HG02798 (cell line): ENCODE data around the gene IGLL5.

Experiments
- ATAC-seq: cut with Tn5 transposase; IDR thresholded peaks from one replicate; pipeline ENCODE4 v1.9.1; 2021; ENCODE audit warnings: mild to moderate bottlenecking; ENCODE audit not compliant: unreplicated experiment, poor library complexity

IGLL5 gene

DNA sequence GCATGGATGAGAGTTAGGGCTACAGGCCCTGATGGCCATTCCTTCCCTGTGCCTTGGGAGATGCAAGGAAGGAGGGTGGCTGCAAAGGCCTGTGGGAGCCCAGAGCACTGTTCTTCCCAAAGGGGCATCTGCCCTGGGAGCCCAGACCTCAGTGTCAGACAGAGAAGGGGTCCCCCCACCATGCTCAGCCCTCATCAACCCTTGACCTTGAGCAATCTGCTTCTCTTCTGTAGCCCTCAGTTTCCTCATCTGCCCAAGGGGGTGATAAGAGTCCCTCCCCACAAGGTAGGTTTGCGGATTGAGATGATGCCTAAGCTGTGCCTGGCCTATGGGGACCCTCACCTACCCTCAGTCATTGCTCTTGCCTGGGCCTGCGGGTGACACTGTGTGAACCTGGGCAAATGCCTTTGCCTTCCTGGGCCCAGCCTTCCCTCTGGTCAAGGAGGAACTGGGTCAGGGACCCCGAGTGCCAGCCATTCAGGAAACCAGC, 47.5 kb downstream of the IGLL5 start:
- peak; percentile 26 for ATAC-seq

DNA sequence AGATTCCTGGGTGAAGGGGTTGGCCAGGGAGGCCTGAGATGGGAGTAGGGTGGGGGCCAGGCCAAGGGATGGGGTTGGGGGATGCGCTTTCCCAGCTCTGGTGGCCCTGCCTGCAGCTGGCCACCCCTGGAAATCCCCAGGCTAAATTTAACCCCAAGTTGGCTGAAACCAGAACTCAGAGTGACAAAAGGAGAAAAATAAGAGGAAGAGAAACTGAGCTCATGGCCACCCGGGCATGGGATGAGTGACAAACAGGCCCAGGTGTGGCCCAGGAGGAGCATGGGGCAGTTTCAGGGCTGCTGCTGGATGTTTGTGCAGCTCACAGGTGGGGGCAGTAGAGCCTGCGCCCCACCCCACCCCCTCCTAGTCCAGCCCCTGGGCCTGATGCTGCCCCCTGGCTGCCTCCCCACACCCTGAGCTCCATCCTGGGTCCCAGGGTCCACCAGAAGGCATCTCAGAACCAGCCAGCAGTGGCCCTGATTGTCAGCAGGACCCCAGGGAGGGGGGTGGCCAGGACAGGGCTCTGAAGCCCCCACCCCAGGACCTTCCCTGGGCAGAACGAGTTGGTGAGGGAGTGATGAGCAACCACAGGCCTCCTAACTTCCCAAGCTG, 48.0 kb downstream of the IGLL5 start:
- peak; percentile 88 for ATAC-seq

DNA sequence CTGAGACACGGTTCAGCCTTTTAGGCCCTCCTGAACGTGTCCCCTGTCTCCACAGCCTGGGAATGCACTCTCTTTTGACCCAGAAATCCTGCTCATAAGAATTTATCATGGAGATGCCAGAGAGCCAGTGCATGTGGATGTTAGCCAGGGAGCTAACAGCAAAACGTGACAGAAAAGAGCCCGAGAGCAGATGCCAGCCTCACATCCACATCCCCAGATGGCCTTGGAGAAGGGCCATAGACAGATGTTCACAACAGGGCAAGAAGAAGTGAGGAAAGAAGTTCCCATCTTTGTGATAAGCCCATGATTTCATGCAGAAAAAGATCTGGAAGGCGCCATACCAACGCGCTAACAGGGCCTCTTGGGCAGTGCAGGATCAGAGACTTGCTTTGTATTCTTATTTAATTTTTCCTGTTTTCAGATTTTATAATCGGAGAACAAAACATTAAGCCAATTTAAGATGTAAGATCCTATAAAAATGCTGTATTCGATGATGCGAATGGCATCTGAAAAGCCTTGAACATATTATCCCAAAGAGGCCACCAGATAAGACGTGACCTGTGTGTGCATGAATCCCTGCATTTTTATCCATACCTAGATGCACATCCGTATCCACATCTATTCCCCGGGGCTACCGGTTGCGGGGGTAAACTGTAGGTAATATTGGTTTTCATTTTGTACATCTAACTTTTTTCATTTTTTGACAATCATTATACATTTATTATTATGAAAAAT, 48.7 kb downstream of the IGLL5 start:
- no peak for ATAC-seq

DNA sequence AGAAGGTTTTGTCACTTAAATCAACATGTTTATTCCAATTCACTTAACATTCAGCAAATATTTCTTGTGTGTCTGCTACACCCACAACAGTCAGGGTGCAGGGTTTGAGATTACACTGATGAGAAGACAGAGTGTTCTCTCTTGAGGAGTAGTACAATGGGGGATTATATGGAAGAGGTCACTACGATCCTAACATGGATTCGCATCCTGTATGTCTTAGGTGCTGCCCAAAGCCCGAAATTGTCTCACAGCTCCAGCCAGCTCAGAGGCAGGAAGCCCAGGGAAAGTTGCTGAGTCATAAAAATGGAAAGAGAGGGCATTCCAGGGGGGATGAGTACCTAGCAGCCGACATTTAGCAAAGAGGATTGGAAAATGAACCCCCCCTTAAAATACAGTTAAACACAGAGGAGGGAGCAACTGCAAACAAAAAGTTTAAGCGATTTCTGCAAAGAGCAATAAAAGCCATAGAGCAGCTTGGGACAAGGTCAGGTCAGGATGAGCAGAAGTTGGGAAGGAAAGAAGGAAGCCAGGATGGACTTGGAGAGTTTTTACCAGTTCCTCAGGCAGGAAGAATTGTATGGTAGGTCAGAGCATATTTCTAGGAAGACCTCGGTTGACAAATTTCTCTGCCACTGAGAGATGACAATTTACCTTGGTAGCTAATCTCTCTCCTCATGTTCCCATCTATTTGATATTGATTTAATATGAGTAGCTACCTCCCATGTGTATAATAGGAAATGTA, 49.5 kb downstream of the IGLL5 start:
- no peak for ATAC-seq

DNA sequence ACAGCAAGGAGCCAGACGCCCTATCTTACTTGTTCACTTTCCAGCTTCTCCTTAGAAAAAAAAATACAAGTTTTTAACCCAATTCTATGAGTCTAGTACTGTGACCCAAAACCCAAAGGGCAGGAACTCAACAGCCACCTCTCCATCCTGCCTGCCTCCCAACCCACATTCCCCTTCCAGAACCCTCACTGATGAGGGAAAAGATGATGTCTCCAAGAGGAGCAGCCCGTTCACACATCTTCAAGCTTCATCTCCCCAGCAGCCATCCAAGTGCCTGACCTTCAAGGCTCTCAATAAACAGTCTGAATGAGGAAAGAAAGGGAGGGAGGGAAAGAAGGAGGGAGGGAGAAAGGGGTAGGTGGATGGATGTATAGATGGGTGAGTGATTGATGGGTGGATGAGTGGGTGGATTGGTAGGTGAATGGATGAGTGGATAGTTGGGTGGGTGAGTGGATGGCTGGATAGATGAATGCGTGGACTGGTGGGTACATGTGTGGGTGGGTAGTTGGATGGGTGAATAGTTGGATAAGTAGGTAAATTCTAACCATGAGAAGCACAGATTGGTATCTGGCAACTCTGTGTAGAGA, 50.4 kb downstream of the IGLL5 start:
- ATAC-seq: no peak

DNA sequence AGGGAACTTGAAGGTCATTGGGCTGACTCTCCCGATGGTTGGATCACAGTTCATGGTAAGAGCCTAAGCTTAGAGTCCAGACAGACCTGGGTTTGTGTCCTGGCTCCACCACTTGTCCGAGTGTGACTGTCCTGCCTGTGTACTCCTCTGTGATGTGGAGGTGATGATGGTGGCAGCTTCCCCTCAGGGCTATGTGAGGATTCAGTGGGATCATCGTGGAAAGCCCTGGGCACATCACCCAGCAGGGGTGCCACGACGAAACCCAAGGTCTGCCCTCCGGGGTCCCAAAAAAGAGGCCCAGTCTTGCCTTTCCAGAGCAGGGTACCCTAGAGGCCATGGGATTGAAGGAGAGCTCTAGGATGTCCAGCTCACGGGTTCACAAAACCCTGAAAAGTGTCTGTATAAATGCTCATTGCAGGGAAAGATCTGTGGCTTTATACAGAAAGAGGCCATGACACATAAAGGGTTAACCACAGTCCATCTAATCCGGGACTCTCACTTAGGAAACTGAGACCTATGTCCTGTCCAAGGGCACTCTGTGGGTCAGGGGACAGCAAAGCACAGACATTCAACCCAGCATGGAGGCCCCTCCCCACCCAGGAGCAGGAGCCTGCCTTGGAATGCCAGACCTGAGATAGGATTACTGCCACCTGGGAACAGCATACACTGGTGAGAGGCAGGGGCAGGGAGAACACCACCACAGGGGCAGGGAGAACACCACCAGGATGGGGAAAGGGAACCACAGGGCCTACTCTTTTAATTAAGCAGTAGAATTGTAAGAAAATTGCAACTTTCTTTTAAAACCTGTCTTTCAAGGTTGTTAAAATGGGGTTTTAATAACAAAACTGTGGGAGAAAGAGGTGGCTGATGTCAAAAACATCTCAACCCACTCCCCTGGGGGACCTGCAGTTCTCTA, 51.3 kb downstream of the IGLL5 start:
- no peak for ATAC-seq

DNA sequence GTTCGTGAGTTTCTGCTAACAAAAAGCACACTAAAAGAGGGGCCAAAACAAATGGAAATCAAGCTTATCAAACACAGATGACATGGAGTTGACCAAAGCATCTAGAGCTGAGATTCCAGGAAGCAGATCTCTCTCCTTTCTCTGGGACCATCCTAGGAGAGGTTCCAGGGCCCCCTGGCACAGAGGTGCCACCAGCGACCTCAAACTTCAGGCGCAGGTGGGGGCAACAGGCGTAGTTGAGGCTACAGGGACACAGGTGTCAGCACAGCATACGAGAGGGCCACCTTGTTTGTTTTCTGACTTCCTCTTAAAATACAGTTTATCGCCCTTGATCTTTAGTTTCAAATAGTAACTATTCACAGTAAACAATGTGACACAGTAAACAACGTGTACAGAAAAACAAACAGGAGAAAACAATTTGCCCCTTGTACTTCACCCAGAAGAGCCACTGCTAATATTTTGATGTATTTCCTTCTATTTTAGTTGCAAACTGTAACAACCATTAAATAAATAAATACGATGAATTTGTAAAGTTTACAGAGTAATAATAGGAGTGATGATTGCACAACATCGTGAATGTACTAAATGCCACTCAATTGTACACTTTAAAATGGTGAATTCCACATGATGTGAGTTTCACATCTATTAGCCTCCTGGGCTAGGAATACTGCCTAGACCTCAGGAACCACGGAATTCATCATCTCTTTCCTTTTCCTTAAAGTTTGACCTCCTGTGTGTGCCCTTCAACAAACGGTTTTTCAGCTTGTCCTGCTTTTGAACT, 52.2 kb downstream of the IGLL5 start:
- ATAC-seq: no peak

DNA sequence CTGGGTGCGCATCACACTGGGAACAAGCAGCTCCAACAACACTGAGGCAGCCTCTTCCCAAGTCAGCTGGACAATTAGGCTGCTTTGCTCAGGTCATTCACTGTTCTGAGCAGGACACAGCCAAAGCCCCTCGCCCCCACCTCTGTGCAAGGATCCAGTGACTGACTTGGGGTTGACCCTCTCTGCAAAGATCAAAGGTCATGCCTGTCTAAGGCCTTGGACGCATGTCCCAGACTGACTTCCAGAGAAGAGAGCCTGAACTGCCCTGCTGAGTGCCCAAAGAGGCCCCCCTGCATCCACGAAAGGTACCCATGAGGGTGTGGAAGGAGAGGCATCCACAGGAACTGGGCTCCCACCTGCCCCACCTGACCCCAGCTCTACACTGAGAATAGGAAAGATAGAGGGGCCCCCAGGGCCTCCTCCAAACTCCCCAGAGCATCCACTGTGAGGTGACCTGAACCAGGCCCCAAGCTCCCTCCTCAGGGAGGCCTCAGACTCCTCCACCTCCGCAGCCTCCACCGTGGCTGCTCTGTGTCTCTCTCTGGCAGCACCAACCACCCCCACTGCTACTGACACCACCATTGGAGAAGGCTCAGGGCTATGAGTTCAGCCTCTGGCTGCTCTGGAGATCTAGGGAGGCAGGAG, 53.5 kb downstream of the IGLL5 start:
- ATAC-seq: no peak

DNA sequence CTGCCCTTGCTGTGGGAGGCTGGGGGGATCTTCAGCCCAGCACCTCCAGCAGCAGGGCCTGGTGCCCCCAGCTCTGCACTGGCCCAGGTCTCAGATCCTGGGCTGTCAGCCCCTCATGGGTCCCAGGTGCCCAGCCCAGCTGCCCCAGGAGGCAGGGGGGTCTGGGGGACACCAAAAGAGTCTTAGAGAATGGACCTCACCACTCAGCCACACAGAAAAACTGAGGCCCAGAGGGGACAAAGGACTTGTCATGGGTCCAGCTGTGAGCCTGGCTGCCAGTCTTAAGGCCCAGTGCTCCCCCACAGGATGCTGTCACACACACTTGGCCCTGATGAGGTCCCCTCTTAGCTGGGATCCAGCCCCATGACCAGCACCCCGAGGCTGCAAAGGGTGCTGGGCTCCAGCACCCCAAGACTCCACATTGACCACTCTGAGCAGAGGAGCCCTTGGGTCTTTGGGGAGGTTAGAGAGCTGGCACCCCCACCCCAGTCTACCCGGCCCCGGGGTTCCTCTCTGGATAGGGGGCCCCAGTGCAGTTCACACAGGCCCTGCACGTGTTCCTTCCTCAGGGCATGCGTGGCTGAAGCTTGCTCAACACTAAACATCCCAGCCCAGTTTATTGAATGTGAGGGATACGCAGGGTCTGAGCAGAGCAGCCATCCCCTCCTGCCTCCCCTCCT, 54.4 kb downstream of the IGLL5 start:
- no peak for ATAC-seq

DNA sequence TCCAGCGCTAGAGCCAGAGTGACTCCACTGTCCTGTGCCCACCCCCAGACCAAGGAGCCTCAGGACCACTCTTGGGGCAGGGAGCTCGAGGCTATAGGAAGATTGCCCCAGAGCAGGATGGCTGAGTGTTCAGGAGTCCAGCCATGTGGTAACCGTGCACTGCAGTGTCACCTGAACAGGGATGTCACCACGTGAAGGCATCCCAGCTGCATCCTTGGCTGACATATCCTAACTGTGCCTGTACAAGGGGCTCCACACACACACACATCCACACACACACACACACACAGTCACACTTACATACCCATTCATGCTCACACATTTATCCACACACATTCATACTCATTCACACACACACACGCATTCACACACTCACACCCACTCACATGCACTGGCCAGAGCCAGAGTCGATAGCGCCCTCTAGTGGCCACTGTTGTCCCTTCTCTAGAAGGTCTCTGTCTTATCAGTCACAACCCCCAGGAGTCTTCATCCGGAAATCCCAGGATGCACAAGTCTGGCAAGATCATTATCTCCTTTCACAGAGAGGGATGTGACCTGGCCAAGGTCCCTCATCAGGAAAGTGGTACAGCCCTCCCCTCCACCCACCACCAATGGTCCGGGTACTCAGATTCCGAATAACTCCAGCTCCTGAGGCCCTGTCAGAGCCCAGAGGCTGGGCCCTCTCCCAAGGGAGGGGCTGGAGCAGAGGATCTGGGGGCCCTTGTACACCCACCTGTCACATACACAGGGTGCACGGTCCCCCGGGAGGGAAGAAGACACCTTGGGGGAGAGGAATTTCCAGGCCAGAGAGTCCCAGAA, 55.1 kb downstream of the IGLL5 start:
- peak; percentile 58 for ATAC-seq

DNA sequence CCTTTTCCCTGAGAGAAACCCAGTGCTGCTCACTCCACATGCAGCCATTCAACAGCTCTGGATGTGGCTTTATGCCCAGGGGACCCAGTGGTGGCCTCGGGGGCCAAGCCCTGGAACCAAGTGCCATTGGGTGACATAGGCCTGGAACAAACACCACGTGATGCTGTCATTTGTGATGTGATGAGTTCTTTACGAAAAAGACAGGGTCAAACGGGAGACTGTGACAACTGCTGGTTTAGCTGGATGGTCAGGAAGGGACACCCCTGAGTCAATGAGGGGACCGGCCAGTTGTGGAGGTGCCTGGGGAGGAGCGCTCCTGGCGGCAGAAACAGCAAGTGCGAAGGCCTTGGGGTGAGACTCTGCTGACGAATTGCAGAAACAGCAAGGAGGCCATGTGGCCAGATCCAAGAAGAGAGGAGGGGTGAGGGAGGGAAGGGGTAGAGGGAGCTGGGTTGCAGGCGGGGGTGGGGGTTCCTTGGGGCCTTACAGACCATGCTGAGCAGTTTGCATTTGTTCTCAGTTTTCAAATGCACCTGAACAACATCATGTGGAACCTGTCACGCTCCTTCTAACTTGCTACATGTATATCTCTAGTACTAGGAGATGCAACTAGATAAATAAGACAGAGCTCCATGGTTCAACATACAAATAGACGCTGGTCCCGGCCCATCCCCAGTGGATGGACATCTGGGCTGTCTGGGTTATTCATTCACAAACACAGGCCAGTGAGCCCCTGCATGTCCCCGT, 56.1 kb downstream of the IGLL5 start:
- peak; percentile 33 for ATAC-seq

DNA sequence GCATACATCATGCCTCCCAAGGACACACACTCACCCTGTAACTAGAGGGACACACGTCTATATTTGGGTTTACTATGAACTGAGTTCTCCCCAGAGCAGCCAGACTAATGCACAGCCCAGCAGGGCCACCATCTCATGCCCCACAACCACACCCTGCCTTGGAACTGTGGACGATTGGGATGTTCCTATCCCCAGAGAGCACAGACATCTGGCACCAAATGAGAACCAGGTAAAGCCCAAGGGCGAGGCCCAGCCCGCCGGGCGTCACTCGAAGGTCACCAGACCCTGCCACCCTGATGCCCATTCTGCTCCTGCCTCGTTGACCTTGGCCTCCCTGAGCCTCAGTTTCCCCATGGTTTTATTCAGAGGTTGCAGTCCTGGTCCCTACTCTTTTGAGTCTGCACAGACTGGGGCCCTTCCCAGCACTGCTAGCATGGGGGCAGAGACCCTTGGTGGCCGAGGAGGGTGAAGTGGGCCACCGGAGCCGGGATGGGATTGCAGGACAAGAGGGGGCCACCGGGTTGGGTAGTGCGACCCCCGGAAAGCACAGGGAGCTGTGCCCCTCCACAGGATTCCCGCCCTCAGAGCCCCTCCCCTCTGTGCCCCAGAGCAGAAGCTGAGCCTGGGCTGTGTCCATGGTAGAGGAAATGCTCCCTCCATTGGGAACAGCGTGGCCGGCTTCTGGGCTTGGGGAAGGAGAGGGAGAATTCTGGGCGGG, 56.8 kb downstream of the IGLL5 start:
- ATAC-seq: no peak

DNA sequence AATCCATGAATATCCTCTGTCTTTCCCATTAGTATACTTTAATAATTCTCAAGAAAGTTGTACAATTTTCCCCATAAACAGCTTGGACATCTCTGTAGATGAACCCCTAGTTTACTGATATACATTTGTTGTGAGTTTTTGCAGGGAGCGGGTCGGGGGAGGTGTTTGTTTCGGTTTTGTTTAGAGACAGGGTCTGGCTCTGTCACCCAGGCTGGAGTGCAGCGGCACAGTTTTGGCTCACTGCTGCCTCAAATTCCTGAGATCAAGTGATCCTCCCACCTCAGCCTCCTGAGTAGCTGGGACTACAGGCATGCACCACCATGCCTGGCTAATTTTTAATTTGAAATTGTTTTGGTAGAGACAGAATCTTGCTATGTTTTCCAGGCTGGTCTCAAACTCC, 57.6 kb downstream of the IGLL5 start:
- ATAC-seq: no peak
